CD4-positive, alpha-beta T cell treated with Interleukin-21 for 1 hour (primary cell): ENCODE results near the gene GLCCI1.
"Not testable (repeated sequence)": the region's sequence is repeated elsewhere in the genome, so short reads cannot be mapped to it uniquely, and the experiment has no call there.

ENCODE experiments used
- DNase-seq: peaks from one replicate; pipeline ENCODE4 v3.0.0-alpha.2; 2020

Gene GLCCI1

GRCh38 chr7:8057566-8057965 is 89.0 kb downstream of the GLCCI1 start:
- DNase-seq, result no peak

GRCh38 chr7:8058322-8058721 is 89.7 kb downstream of the GLCCI1 start:
- DNase-seq, result no peak

- no peak for DNase-seq
These were observed 90.3 kb downstream of the GLCCI1 start for GRCh38 chr7:8058852-8059251.

- DNase-seq, result no peak
These were observed 91.6 kb downstream of the GLCCI1 start for GRCh38 chr7:8060241-8060640.

- DNase-seq, result not testable (repeated sequence)
These were observed 94.7 kb downstream of the GLCCI1 start for GRCh38 chr7:8063300-8063699.

- DNase-seq, result no peak
These were observed 95.2 kb downstream of the GLCCI1 start for GRCh38 chr7:8063706-8064297.

- no peak for DNase-seq
These were observed 96.2 kb downstream of the GLCCI1 start for GRCh38 chr7:8064828-8065227.

- DNase-seq, result no peak
These were observed 96.8 kb downstream of the GLCCI1 start for GRCh38 chr7:8065356-8065813.

GRCh38 chr7:8068892-8069686 is 100.5 kb downstream of the GLCCI1 start:
- DNase-seq, result no peak

- DNase-seq, result no peak
These were observed 102.0 kb downstream of the GLCCI1 start for GRCh38 chr7:8070451-8071180.

- DNase-seq, result no peak
These were observed 109.8 kb downstream of the GLCCI1 start for GRCh38 chr7:8078418-8078817.

- no peak for DNase-seq
These were observed 114.2 kb downstream of the GLCCI1 start for GRCh38 chr7:8082762-8083161.

GRCh38 chr7:8084836-8085235 is 116.2 kb downstream of the GLCCI1 start:
- no peak for DNase-seq

- DNase-seq, result no peak
These were observed 116.8 kb downstream of the GLCCI1 start for GRCh38 chr7:8085420-8085819.

GRCh38 chr7:8086239-8086638 is 117.6 kb downstream of the GLCCI1 start:
- no peak for DNase-seq

GRCh38 chr7:8089036-8089780 is 120.6 kb downstream of the GLCCI1 start:
- no peak for DNase-seq

GRCh38 chr7:8092140-8092539 is 123.5 kb downstream of the GLCCI1 start:
- DNase-seq, result no peak

- DNase-seq, result no peak
These were observed 125.9 kb downstream of the GLCCI1 start for GRCh38 chr7:8094164-8095140.

- DNase-seq, result not testable (repeated sequence)
These were observed 132.7 kb downstream of the GLCCI1 start for GRCh38 chr7:8101292-8101691.

- no peak for DNase-seq
These were observed 134.7 kb downstream of the GLCCI1 start for GRCh38 chr7:8103282-8103681.

- no peak for DNase-seq
These were observed 137.0 kb downstream of the GLCCI1 start for GRCh38 chr7:8105449-8106095.
